HG02588 (cell line): Measurements from ENCODE around the gene FANCC.
A peak's percentile ranks its signal among the peaks of the same experiment; 100 is the strongest.
"Not testable (repeated sequence)": the region's sequence is repeated elsewhere in the genome, so short reads cannot be mapped to it uniquely, and the experiment has no call there.

Experiments used
- ATAC-seq: cut with Tn5 transposase; IDR thresholded peaks from one replicate; pipeline ENCODE4 v1.9.1; 2021; ENCODE audit warnings: mild to moderate bottlenecking, moderate library complexity; ENCODE audit not compliant: unreplicated experiment

Gene FANCC

DNA sequence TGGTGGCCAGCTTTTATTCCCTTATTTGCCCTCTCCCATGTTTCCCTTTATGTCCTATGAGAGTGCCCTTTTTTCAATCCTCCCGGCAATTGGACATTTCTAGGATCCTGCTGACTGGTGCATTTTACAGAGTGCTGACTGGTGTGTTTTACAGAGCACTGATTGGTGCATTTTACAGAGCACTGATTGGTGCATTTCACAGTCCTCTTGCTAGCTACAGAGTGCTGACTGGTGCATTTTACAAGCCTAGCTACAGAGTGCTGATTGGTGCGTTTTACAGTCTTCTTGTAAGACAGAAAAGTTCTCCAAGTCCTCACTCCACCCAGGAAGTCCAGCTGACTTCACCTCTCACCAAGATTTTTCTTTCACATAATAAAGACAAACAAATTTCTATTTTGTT lies 15.4 kb upstream of the FANCC start:
- ATAC-seq, result no peak

DNA sequence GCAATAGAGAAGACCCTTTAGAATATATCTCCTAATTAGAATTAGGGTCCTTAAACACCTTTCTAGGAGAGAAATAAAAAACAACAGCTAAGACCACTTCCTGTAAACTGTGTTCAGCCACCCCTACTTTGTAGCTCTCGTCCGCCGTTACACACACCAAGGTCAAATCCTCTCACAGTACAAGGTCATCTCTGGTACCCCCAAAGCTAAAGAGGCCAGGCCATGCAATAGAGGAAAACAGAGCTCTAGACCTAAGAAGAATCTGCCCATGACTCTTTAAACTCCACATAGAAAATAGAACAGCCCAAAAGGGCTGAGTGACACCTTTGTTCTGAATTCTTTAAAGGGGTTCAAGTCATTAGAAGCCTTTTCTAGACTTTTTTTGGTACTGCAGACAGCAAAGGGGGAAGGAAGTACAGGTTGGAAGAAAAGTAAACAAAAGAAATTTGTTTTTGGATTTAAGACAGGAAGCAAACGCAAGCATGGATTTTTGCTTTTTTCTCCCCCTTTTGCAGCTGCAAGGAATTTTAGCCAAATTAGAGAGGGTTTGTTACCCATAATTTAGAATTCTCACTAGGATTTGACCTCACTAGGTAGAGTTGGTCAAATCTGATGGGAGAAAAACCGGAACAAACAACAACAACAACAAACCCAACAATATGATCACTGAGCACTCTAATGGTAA lies 13.4 kb upstream of the FANCC start:
- ATAC-seq, result no peak

DNA sequence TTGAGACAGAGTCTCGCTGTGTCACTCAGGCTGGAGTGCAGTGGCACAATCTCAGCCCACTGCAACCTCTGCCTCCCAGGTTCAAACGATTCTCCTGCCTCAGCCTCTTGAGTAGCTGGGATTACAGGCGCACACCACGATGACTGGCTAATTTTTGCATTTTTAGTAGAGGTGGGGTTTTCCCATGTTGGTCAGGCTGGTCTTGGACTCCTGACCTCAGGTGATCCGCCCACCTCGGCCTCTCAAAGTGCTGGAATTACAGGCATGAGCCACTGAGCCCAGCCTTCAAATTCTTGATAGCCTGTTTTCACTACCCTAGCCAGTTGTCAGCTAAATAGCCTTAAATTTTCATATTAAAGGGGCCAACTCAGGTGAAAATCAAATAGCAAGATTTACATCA lies 11.6 kb upstream of the FANCC start:
- ATAC-seq, result not testable (repeated sequence)

DNA sequence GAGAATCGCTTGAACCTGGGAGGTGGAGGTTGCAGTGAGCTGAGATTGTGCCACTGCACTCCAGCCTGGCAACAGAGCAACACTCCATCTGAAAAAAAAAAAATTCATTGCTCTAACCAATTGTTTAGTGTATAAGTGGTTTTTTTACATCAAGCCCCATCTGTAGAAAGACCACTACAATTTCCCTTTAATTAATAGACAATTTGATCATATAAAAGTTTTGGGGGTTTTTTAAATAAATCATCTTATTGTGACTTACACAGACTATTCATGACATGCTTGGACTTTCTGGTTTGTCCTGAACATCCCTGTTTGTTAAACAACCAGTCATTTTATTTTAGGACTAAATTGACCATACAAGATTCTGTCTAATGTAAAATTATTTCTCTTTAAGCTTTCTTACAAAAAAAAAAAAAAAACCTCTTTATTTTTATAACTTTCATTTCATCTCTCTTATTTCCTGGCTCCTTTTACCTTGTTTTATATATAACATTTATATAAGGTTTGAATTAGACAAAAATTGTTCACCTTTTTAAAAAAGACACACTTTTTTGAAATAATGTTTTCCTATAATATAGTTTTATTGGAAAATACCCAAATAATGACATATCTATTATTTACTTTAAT lies 9.8 kb upstream of the FANCC start:
- no peak for ATAC-seq

DNA sequence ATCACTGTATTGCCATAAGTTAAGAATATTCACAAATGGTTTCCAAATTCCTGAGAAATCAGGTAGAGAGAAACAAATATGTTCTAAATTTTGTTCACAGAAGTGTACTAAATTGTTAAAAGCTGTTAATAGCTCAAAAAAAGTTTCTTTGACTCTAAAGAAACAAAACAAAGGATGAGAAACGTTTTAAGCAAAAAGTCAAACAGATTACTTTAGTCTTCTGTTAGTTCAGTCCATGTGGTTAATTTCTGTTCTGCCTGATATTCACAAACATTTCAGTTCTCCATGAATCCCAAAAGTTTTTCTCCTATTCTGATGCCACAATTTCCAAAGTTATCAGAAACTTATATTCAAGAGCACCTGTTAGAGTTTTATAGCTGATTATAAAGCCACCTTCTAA lies 7.7 kb upstream of the FANCC start:
- ATAC-seq, result no peak

DNA sequence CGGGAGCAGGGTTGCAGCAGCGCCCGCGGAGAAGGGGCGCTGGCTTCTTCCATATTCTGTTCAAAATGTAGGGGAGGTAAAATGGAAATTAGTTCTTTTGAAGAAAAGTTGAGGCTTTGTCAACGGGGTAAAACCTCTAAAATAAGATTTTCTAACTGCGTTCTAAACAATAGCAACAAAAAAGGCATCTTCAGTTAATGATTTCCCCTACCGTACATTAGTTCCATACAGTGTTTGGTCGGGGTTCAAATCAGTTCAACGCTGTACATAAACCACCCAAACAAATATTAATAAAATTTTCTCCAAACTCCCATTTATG lies 343 bp upstream of the FANCC start:
- ATAC-seq, result no peak

DNA sequence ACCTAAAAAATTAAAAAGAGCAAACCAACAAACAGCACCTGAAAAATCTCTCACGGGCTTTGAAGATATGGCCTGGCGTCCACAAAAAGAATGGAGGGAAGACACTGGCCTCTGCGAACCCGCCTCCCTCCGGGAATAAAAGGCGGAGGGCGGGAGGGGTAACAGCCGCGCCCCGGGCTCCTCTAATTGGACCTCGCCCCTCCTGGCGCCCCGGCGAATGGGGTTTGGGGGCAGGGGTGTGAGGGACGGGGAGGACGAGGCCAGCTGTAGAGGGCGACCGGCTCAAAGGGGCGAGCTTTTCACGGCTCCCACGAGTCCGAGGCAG lies 753 bp downstream of the FANCC start:
- ATAC-seq, result peak; percentile 40

DNA sequence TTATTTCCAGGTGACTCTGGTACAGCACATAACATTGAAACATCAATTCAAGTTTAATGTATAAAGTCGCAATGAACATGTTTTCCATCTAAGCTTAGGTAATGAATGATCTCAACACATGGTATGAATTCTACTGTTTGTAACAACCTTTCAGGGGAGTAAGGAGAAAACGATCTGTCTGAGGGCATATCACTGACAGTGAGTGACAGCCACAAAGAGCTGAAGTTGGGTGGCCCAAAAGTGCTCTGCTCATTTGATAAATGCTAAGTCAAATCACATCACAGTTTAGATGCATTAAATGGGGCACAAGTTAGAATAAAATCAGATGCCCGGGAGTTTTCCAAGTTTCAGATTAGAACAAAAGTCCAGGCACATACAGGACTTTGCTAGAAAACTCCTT lies 1.2 kb downstream of the FANCC start:
- ATAC-seq, result no peak

DNA sequence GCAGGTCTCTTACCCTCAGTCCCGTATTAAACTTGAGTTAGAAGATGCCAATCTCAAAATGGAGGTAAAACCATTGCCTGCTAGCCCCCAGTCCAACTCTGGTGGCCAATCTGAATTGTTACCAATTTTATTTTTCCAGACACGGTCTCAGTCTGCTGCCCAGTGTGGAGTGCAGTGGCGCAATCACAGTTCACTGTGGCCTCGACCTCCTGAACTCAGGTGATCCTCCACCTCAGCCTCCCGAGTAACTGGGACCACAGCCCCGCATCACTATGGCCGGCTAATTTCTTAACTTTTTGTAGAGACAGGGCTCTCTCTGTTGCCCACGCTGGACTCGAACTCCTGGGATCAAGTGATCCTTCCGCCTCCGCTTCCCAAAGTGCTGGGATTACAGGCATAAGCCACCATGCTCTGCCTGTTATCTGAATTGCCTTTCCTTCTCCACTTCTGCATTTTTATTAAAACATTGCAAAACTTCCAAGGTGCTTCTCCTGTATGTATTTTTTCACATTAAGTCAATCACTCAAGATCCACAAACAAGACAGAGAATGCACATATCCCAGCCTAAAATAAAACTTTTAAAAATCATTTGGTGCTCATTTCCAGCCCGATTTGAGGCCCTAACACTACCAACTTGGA lies 2.3 kb downstream of the FANCC start:
- ATAC-seq, result no peak

DNA sequence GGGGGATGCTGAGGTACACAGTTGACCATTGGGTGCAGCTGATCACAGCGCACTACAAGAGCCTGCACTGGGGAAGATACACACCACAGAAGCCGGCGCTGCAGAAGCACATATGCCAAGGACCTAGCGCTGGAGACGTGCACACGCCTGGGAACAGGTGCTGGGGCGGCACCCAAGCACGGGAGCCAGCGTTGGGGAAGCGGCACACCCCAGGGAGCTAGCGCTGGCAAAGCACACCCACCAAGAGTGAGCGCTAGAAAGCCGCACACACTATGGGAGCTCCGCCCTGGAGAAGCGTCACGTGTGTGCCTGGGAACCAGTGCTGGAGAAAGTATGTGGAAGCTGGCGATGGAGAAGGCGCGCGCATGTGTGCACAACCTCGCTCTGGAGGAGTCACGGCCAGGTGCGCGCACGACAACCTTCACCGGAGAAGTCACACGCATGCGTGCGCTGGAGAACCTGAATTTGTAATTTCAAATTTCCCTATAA lies 4.5 kb downstream of the FANCC start:
- ATAC-seq, result no peak

DNA sequence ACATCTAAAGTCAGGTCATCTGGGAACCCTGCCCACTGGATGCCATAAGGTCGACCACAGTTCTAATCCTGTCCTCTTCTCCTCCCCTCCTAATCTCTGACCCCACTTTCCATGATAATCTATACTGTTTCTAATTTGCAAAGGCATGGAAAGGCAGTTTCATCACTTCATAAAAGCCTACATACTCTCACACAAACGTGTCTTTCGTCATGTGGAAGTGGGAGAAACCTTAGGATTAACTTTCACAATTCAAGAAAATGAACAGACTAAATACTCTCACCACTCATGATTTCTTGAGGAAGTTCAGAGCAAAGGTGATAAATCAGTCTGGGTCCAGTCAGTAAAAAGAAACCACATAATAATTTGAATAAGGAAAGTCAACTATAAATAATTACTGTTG lies 5.5 kb downstream of the FANCC start:
- no peak for ATAC-seq

DNA sequence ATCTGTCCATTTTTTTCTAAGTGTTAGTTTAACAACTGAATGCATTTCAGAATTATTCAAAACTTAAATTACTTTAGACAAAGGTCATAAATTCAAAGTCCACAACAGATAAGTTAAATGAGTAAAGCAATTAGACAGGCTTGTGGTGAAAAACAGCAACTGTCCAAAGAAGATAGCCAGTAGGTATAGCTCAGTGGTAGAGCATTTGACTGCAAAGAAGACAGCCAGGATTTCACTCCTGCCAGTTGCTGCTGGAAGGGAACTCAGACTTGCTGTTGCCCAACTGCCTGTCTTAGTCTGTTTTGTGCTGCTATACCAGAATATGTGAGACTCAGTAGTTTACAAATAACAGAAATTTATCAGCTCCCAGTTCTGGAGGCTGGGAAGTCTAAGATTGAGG lies 10.0 kb downstream of the FANCC start:
- ATAC-seq, result no peak

DNA sequence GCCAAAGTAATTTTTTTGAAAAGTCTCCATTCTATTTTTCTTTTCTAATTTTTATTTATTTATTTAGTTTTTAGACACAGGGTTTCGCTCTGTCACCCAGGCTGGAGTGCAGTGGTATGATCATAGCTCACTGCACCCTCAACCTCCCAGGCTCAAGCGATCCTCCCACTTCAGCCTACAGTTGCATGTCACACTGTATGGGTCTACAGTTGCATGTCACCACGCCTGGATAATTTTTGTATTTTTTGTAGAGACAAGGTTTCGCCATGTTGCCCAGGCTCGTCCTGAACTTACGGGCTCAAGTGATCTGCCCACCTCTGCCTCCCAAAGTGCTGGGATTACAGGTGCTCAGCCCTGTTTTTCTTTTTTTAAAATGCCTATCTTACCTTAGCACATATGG lies 10.7 kb downstream of the FANCC start:
- ATAC-seq, result no peak

DNA sequence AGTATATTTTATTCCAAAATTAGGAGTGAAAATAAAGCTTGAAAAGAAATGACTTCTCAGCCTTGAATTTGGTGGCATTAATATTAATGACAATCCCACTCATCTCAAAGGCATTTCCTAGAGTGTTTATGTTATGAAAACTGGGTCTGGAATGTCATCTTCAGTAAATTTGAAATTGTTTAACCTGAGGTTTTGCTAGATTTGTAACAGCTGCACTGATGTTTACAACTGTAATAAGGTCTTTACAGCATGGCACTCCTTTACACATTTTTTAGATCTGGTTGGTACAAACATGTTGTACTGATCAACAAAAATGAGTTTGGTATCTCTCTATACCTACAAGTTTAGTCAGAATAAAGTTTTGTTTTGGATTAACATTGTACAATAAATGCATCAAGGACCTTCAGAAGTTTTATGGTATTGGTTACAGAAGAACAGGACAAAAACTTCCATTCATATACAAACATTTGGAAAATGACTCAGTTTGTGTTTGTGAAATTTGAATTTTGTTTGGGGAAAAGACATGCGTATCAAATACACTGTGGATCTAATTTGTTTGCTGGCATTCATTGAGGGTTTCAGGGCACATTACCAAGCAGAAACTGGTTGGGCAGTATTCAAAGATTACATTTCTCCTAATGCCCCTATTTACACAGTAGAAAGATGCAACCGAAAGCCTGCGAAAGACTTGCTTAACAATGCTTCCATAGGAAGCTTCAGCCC lies 11.6 kb downstream of the FANCC start:
- ATAC-seq, result no peak

DNA sequence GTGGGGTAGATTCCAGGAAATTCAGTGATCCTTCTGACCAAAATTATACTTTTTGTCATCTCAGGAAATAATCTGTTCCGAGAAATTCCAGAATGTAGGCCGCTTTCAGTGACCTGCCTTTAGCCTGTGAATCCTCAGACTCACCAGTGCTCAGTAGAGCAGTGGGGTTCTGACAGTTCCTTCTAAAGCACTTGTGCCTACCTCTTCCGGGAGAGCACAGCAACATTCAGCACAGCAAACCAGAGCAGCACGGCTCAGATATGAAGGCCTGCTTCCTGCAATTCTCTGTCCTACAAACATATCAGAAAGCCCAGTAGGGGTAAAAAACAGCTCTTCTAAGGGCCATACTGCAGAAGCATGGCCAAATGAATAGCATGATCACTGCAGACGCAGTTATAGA lies 15.0 kb downstream of the FANCC start:
- ATAC-seq, result no peak

DNA sequence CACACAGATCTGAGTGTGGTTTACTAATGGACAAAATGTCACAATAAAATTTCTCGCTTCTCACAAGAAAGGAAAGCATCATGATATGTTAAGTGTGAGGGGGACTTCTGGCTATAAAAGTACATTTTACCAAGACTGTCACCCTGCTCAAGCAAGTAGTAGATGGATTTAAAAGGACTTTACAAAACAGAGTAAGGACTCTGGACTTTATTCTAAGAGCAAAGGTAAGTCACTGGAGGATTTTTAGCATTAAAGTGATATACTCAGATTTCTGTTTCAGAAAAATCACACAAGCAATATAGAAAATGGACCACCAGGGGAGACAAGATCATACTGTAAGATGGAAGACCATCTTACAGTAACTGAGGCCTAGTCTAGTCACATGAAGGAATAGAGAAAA lies 19.7 kb downstream of the FANCC start:
- ATAC-seq, result no peak

DNA sequence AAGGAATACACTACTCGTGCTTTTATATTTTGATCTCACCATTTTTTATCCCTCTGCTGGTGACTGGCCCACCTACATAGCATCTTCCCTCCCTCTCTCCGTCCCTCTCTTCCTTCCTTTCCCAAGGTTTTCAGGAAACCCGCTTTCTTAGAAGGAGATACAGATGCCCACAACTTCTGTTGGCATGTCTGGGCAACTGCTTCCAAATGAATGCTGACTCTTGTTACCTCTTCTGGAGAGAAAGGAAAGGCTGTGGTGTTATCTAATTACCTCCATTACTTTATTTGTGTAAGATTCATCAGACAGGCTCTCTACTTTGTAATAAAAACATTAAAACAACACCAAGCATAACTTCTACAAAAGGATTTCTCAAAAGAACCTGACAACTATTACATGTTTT lies 20.2 kb downstream of the FANCC start:
- no peak for ATAC-seq

DNA sequence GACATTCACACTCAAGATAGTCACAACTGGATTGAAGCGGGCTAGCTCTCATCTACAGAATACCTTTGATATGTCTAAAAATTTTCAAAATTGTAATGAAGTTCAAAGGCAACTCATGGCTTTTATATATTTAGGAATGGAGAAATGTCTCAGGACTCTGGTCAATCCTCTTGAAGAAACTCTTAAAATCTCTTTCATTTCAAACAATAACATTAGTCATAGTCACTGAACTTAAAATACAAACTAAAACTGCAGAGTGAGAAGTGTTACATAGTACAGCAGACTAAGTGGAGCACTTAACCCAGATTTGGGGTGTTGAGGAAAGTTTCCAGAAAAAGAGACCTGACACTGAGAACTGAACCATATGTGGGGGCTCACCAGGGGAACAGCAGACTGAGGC lies 20.7 kb downstream of the FANCC start:
- no peak for ATAC-seq

DNA sequence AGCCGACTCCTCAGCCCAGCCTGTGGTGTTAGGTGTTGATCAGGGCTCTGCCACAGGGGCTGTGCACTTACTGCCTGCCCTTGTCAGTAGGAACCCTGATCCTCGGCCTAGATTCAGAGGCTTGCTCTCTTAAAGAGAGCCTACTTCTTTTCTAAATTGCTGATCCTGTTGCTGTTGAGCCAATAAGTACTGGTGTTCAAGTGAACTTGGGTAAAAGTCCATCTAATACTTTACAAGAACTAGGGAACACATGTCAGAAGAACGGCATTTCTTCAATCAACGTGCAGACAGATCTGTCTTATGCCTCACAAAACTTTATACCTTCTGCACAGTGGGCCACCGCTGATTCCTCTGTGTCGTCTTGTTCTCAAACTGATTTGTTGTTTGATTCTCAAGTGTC lies 24.2 kb downstream of the FANCC start:
- ATAC-seq, result not testable (repeated sequence)

DNA sequence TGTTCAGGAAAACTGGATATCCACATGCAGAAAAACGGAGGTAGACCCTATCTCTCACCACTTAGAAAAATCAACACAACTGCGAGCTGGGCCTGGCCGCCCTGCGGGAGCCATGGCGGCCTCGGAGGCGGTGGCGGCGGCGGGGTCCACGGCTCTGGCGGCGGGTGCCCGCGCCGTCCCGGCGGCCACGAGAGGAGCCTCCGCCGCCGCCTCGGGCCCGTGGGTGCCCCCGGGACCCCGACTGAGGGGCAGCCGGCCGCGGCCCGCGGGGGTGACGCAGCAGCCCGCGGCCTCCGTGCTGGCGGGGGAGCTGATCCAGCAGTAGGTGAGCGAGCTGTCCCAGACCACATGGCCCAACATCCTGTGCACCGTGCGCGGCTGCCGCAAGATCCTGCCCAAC lies 25.3 kb downstream of the FANCC start:
- ATAC-seq, result no peak

DNA sequence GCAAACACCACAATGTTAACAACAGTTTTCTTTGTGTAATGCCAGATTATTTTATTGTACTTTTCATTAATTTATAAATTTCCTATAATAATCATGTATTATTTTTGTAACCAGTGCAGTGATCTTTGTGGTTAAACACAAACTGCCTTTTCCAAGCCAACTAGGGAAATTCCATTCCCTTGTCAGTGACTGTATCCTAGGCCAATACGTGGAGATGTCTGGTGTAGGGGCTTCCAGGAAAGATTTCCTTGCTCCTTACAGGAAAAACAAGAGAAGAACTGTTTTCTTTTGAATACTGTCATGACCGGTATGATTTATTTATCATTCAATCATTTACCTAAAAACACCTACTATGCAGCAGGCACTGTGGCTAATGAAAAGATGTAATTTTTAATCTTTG lies 31.4 kb downstream of the FANCC start:
- ATAC-seq, result no peak

DNA sequence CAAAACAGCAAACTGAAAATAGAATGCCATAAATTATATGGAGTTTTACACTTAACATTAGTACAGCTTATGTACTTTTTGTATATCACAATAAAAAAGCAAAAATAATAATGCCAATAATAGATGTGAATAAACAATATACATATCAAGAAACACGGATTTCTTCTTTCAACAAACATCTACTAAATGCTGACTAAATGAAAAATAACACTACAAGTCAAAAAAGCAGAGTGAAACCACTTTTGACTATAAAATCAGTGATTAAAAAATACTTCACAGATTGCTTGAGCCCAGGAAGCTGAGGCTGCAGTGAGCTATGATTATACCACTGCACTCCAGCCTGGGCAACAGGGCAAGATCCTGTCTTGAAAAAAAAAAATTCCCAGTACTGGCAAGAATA lies 32.2 kb downstream of the FANCC start:
- ATAC-seq, result no peak
